GM19043 (cell line): ENCODE measurements around the gene HAO2.

ENCODE experiments used
- ATAC-seq: cut with Tn5 transposase; IDR thresholded peaks from one replicate; pipeline ENCODE4 v1.9.1; 2021; ENCODE audit warnings: low read depth; ENCODE audit not compliant: unreplicated experiment

HAO2 gene

GRCh38 chr1:119429687-119430086 lies 61.1 kb downstream of the HAO2 start:
- no peak for ATAC-seq

- ATAC-seq, result no peak
These were observed 61.9 kb downstream of the HAO2 start for GRCh38 chr1:119430486-119430885.

- ATAC-seq, result no peak
These were observed 63.3 kb downstream of the HAO2 start for GRCh38 chr1:119431836-119432235.

GRCh38 chr1:119435052-119435451 lies 66.5 kb downstream of the HAO2 start:
- ATAC-seq, result no peak

- no peak for ATAC-seq
These were observed 70.2 kb downstream of the HAO2 start for GRCh38 chr1:119438761-119439160.

GRCh38 chr1:119440721-119441307 lies 72.2 kb downstream of the HAO2 start:
- no peak for ATAC-seq

GRCh38 chr1:119442756-119443155 lies 74.2 kb downstream of the HAO2 start:
- no peak for ATAC-seq
